Medulla oblongata (tissue), 1 donor: Measurements from ENCODE around the gene PRRT3.
"Not testable (repeated sequence)": the region's sequence is repeated elsewhere in the genome, so short reads cannot be mapped to it uniquely, and the experiment has no call there.

Experiments used
- DNase-seq: peaks from one replicate; pipeline ENCODE4 v3.0.0-alpha.2; 2015; ENCODE audit errors: extremely low spot score

Gene PRRT3

DNA sequence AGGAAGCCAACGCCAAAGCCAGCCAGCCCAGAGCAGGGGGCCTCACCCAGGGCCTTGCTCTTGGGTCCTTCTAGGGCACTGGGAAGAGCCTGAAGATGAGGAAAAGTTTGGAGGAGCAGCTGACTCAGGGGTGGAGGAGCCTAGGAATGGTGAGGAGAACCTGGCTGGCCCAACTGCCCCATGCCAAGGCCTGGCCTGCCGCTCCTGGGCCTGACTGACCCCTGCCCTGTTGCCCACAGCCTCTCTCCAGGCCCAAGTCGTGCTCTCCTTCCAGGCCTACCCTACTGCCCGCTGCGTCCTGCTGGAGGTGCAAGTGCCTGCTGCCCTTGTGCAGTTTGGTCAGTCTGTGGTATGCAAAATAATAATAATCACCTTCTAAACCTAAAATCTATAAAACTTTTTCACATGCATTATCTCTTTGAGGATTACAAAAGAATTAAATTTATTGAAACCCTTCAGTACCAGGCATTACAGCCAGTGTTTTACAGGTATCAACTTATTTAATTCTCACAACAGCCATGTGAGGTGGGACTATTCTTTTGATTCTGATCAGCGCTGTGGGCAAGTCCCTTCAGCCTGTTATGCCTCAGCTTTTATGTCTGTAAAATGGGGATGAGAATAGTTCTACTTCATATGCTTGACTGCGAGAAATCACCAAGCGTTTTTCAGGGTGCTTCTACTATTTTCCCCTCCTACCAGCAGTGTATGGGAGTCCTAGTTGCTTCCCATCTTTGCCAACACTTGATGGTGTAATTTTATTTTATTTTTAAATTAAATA, 33.8 kb downstream of the PRRT3 start:
- DNase-seq, result no peak

DNA sequence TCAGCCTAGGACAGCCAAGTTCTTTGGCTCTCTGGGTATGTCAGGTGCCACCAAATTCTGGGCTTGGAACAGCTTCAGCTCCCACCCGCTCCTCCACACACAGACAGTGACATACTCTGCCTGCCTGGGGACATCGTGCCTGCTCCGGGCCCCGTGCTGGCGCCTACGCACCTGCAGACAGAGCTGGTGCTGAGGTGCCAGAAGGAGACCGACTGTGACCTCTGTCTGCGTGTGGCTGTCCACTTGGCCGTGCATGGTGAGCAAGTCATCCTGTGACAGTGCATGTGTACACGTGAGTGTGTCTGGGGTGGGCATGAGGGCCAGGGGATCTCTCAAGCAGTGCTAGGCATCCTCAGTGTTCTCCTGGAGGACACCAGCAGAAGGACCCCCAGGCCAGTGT, 34.4 kb downstream of the PRRT3 start:
- DNase-seq, result no peak

- peak; percentile 77 for DNase-seq
These were observed 35.2 kb downstream of the PRRT3 start, which contains the start of gene IL17RC for GRCh38 chr3:9916734-9917680. Gene IL17RC, plus strand, starts transcription at chr3:9917098. Its CDS starts 218 bp downstream, at chr3:9917316.

GRCh38 chr3:9916346-9916733, 35.9 kb downstream of the PRRT3 start:
- DNase-seq, result no peak

DNA sequence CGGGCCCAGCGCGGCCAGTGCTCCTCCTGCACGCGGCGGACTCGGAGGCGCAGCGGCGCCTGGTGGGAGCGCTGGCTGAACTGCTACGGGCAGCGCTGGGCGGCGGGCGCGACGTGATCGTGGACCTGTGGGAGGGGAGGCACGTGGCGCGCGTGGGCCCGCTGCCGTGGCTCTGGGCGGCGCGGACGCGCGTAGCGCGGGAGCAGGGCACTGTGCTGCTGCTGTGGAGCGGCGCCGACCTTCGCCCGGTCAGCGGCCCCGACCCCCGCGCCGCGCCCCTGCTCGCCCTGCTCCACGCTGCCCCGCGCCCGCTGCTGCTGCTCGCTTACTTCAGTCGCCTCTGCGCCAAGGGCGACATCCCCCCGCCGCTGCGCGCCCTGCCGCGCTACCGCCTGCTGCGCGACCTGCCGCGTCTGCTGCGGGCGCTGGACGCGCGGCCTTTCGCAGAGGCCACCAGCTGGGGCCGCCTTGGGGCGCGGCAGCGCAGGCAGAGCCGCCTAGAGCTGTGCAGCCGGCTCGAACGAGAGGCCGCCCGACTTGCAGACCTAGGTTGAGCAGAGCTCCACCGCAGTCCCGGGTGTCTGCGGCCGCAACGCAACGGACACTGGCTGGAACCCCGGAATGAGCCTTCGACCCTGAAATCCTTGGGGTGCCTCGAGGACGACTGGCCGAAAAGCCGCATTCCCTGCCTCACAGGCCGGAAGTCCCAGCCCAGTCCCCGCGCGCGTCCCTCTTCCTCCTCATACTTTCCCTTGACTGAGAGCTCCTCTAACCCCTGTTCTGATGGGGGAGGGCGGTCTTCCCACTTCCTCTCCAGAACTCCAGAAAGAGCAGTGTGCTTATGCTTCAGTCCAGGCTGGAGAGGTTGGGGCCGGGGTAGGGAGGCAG, 36.7 kb downstream of the PRRT3 start:
- DNase-seq, result peak; percentile 44

DNA sequence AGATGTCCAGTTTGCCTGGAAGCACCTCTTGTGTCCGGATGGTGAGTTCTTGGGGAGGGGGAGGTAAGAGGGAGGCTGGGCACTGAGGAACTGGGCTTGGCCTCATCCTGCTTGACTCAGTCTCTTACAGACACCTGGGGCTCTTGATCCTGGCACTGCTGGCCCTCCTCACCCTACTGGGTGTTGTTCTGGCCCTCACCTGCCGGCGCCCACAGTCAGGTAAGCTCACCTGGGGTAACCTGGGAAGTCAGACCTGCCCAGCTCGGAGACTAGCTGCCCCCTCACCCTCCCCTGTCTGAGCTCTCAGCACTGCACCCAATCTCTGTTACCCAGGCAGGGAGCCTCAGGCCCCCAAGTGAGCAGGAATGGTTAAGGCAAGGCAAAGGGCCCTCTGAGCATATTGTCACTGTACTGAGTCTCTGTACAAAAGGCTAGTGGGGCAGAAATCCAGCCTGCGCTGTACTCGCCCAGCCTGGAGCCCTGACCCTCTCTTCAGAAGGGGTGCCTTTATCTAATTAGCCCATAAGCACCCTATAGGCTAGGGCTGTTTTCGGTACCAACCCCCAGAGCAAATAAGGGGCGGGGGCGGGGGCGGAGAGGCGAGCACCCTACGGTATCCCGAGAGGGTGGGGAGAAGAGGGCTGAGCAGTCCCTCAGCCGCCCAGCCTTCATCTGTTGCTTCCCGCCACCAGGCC, 37.5 kb downstream of the PRRT3 start:
- no peak for DNase-seq

DNA sequence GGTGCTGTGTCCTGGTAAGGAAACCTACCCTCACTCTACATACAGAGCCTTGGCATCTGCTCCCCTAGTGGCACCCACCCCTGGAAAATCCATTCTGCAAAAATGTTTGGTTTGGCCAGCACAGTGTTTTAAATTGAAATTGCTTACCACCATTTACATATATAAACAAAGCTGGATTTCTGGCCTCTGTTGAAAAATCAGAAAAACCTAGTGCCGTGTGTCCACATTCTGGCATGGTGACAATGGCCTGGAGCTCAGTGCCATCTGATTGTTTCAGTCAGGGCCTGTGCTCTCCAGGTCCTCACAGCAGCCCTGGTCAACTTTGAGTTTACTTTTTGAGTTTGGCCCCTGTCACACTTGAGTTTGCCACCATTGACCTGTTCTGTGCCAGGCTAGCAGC, 38.2 kb downstream of the PRRT3 start:
- no peak for DNase-seq

DNA sequence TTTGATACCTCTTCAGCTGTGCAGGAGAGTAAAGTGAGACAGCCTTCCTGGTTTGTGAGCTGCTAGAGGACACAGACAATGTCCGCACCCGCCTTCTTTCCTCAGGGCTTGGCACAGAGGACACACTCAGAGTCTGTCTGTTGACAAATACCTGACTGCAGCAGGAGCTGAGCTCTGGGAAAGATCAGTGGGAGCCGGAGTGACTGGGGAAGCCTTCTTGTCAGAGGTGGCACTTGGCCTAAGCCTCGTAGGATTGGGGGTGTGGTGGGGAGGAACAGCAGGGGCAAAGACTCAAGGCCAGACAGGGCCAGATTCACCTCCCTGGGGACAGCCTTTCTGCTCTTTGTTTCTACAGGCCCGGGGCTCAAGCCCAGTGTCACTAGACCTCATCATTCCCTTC, 38.6 kb downstream of the PRRT3 start:
- DNase-seq, result no peak

GRCh38 chr3:9912294-9912935, 39.8 kb downstream of the PRRT3 start:
- DNase-seq, result no peak

GRCh38 chr3:9911863-9912262, 40.3 kb downstream of the PRRT3 start:
- DNase-seq, result no peak

DNA sequence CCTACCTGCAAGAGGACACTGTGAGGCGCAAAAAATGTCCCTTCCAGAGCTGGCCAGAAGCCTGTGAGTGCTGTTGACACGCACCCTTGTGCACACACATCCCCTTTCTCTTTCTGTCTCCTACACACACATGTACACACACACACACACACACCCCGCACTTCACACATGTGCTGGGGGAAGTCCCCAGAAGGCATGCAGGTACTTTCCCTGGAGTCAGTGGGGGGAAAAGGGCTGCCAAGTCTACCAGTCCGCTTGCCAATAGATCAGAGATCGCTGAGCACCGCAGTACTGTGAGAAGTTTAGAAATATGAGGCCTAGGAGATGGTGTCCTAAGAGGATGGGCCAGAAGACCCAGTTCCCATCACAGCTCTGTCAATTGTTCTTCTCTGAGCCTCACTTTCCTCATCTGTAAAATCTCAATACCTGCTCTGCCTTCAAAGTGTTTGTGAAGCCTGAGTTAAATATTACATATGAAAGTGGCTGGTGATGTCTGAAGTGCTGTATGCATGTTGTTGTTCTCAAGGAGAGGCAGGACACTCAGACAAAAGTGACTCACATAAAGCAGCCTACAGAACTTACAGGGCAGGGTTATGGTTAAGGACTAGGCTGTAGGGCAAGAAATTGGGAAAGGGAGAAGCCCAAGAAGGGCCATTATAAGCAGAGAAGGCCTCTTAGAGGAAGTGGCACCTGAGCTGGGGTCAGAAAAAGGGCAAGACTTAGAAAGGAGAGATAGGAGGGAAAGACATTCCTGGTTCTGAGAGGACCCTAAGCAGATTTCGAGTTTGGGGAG, 42.8 kb downstream of the PRRT3 start:
- no peak for DNase-seq

DNA sequence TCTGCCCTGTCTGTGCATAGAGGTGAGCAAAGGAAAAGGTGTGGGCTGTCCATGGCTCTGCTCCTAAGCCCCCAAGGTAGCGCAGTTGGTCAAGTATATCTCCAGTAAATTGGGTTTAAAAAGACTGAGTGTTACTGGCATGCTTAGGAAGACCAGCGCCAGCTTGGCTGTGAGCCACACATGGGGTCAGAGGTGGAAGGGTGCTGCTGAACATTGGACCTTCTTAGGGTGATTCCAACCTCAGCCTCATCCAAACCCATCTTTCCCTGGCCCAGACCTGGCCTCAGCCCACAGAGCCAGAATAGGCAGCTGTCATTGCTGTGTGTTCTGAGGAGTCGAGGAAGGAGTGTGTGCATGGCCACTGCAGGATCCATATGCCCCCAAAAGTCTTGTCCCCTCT, 43.9 kb downstream of the PRRT3 start:
- DNase-seq, result no peak

- DNase-seq, result no peak
These were observed 45.7 kb downstream of the PRRT3 start for GRCh38 chr3:9906480-9906879.

DNA sequence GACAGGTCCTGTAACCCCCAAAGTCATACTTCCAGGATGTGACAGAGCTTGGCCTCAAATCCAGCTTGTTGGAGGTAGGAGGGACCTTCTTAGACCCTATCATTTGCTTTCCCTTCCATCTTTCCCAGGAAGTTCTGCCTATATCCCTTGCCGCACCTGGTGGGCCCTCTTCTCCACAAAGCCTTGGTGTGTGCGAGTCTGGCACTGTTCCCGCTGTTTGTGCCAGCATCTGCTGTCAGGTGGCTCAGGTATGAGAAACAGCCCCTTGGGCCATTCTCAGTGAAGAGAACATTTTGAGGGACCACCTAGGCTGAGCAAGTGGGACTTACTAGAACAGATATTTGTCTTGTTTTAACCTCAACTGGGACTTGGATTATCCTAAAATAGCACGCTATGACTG, 48.3 kb downstream of the PRRT3 start:
- no peak for DNase-seq

- no peak for DNase-seq
These were observed 49.0 kb downstream of the PRRT3 start for GRCh38 chr3:9903238-9903624.

- no peak for DNase-seq
These were observed 49.6 kb downstream of the PRRT3 start, which contains the start of gene IL17RE for GRCh38 chr3:9902372-9903237. Gene IL17RE, plus strand, starts transcription at chr3:9902848. Its CDS starts 85 bp downstream, at chr3:9902933.

- DNase-seq, result no peak
These were observed 50.2 kb downstream of the PRRT3 start for GRCh38 chr3:9901967-9902366.

GRCh38 chr3:9900965-9901415, 51.2 kb downstream of the PRRT3 start:
- not testable (repeated sequence) for DNase-seq
